Effector memory CD8-positive, alpha-beta T cell (primary cell): ENCODE results near the gene MYO7B.

Experiments
- ATAC-seq: fragments of 150-1000 bp; cut with Tn5 transposase; replicated peaks from 2 replicates; pipeline ENCODE4 v1.10.0; 2021; ENCODE audit warnings: mild to moderate bottlenecking, moderate library complexity
- DNase-seq, 3 experiments: peaks; one replicate each; pipeline ENCODE4 v3.0.0; 2021
- H3K27ac Mint-ChIP-seq, 2 donors: one replicate each; pipeline ENCODE4 v1.8.0; 2022; ENCODE audit warnings: mild to moderate bottlenecking in 2 of 2, mixed read lengths in 2 of 2, moderate library complexity in 2 of 2
- H3K27me3 Mint-ChIP-seq, 2 donors: one replicate each; pipeline ENCODE4 v1.8.0; 2022; ENCODE audit warnings: mixed read lengths in 2 of 2
- H3K36me3 Mint-ChIP-seq: one replicate; pipeline ENCODE4 v1.8.0; 2022; ENCODE audit warnings: mild to moderate bottlenecking, moderate library complexity, mixed read lengths; ENCODE audit not compliant: insufficient read depth
- H3K4me1 Mint-ChIP-seq, 2 donors: one replicate each; pipeline ENCODE4 v1.8.0; 2022; ENCODE audit warnings: low read depth in 2 of 2, mixed read lengths in 2 of 2
- H3K4me3 Mint-ChIP-seq, 2 donors: one replicate each; pipeline ENCODE4 v1.8.0; 2022; ENCODE audit warnings: mild to moderate bottlenecking in 2 of 2, mixed read lengths in 2 of 2, moderate library complexity in 2 of 2
- H3K9me3 Mint-ChIP-seq, 2 donors: one replicate each; pipeline ENCODE4 v1.8.0; 2022; ENCODE audit warnings: mixed read lengths in 2 of 2

MYO7B gene

GRCh38 chr2:127639111-127639474 lies 103.6 kb downstream of the MYO7B start:
- Mint-ChIP-seq H3K36me3 (no peaks in the 10 kb centered on the region), H3K9me3 (no peaks in the 10 kb centered on the region), H3K27ac (no peak overlapping the region), H3K27me3 (no peaks in the 10 kb centered on the region), H3K4me1 (peaks cover 2 to 4% of the 10 kb centered on the region in 2 donors), H3K4me3 (no peak overlapping the region)
- ATAC-seq (no peak), DNase-seq (no peak)

DNA sequence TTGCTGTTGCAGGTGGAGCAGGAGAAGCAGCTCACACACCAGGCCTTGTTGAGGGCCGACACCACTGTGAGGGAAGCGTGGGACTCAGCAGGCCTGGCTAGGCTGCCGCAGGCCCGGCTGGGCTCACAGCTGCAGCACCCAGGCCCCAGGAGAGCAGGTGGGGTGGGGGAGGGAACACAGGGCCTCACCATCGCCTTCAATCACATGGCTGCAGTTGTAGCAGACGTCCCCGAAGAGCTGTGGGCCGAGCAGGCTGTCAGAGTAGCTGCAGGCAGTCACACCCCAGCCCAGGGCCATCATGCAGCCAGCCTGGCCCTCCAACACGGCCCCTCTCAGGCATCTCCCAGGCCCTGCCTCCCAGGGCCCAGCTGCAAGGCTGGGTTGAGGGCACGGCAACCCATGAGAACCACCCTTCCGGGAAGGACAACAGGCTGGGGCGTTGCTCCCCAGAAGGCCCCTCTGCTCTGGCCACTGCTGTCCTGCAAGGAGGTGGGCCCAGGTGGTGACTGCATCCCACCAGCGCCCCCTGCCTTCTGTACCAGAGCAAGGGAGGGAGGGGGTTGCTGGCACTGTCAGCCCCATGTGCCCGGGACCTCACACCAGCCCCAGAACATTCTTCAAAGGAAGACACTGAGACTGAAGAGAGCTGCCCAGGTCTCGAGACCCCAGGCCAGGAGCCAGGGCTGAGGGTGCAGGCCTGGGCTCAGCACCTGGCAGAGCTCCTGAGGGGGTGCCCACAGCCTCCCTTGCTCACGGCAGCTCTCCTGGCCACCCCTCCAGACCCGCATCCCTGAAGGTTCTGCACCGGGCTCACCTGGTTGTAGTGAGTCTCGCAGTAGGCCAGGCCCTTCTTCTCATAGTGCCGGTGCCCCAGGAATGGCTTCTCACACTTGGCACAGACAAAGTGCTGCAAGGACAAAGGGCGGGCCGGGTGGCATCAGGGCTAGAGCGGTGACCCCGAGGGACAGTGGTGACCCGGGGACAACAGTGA lies 104.9 kb downstream of the MYO7B start:
- peak; percentile 22 for ATAC-seq
- Mint-ChIP-seq H3K9me3 (no peaks in the 10 kb centered on the region), H3K27ac (peak overlapping the region in 1 of 2 donors; percentile 44), H3K4me3 (peak overlapping the region in 1 of 2 donors; percentile 17), H3K36me3 (no peaks in the 10 kb centered on the region), H3K4me1 (peaks cover 2 to 4% of the 10 kb centered on the region in 2 donors), H3K27me3 (no peaks in the 10 kb centered on the region)
- DNase-seq, result no peak

DNA sequence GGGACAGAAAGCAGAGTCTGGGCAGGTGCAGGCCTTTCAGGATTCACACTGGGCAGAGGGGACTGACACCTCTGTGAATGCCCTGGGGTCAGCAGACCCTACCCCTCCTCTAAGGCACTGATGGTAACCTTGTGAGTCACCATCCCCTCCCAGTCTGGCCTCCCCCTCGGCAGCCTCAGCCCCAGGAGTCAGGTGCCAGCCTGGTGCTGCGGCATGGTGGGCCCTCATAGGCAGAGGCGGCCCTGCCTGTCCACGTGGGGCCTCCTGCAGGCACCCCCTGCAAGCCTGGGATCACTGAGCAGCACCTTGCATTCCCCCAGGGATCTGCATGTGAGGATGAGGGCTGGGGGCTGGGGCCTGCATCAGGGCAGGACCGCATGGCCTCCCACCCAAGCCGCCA lies 105.7 kb downstream of the MYO7B start:
- Mint-ChIP-seq H3K27ac (no peak overlapping the region), H3K4me3 (no peak overlapping the region), H3K36me3 (no peaks in the 10 kb centered on the region), H3K4me1 (peaks cover 2 to 4% of the 10 kb centered on the region in 2 donors), H3K9me3 (no peaks in the 10 kb centered on the region), H3K27me3 (no peaks in the 10 kb centered on the region)
- ATAC-seq (no peak), DNase-seq (no peak)

DNA sequence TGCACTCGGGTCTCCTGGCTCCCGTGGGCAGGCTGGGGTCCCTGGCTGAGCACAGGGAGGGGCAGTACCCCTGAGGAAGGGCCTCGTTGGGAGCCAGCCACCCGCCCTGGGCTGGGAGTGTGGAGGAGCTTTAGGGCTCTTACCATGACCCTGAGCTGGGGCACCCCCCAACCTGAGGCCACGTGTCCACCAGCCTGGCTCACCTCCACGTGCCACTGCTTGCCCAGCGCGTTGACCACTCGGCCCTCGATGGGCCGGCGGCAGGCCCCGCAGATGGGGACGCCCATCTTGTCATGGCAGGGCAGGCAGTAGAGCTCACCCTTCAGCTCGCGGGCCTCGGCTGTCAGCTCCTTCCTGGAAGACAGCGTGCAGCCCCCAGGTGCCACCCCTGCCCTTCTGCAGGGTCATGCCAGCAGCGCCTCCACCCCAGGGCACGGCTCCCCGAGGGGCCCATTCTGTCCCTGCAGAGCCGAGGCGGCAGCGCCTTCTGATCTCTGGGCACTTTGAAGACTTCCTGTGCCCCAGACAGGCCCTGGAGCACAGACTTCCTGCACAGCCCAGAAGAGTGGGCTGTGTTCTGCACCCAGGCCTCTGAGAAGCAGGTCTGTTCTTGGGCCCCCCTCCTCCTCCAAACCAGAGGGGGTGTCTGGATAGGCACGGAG lies 106.5 kb downstream of the MYO7B start:
- H3K36me3 Mint-ChIP-seq, result no peaks in the 10 kb centered on the region
- H3K4me1 Mint-ChIP-seq, result peaks cover 4% of the 10 kb centered on the region in 2 donors
- peak overlapping the region in 1 of 2 donors; percentile 35 for H3K27ac Mint-ChIP-seq
- H3K9me3 Mint-ChIP-seq, result no peaks in the 10 kb centered on the region
- H3K27me3 Mint-ChIP-seq, result no peaks in the 10 kb centered on the region
- DNase-seq (peak in 1 of 3 experiments; percentile 12), ATAC-seq (peak; percentile 75)
- H3K4me3 Mint-ChIP-seq, result peak overlapping the region in 1 of 2 donors; percentile 13

- Mint-ChIP-seq H3K27ac (peak overlapping the region in 1 of 2 donors; percentile 35), H3K36me3 (no peaks in the 10 kb centered on the region), H3K27me3 (no peaks in the 10 kb centered on the region), H3K4me1 (peaks cover 2% of the 10 kb centered on the region in 2 donors), H3K4me3 (peak overlapping the region in 1 of 2 donors; percentile 13), H3K9me3 (no peaks in the 10 kb centered on the region)
- ATAC-seq (no peak), DNase-seq (no peak)
These were observed 107.4 kb downstream of the MYO7B start for GRCh38 chr2:127642706-127643438.

DNA sequence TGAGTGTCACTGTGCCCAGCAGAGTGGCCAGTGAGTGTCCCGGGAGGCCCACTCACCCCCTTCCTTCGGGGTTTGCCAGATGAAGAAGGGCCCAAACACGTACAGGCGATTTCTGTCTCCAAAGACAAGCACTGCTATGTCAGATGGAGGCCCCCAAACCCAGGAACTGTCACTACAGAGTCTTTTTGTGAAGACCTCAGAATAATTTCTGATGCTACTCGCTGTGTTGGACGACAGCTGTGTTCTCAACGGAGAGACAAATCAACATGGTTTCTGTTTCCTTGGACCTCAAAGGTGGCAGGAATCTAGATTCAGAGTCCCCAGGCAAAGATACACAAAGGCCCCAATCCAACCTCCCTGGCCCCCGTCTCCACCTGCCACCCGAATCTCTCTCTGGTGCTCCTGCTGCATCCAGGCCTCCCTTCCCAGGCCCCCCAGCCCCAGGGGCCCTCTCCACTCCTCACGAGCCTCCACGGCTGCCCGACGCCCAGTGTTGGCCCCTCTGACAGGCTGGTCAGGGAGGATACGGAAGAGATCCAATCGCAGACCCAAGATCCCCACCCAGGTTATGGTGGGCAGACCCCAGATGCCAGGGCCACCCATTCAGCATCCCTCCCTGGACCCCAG lies 108.1 kb downstream of the MYO7B start:
- H3K9me3 Mint-ChIP-seq, result no peaks in the 10 kb centered on the region
- peaks cover under 1 to 2% of the 10 kb centered on the region in 2 donors for H3K4me1 Mint-ChIP-seq
- ATAC-seq, result no peak
- H3K4me3 Mint-ChIP-seq, result no peak overlapping the region
- no peak for DNase-seq
- H3K27me3 Mint-ChIP-seq, result no peaks in the 10 kb centered on the region
- no peaks in the 10 kb centered on the region for H3K36me3 Mint-ChIP-seq
- H3K27ac Mint-ChIP-seq, result peak overlapping the region in 1 of 2 donors; percentile 65

DNA sequence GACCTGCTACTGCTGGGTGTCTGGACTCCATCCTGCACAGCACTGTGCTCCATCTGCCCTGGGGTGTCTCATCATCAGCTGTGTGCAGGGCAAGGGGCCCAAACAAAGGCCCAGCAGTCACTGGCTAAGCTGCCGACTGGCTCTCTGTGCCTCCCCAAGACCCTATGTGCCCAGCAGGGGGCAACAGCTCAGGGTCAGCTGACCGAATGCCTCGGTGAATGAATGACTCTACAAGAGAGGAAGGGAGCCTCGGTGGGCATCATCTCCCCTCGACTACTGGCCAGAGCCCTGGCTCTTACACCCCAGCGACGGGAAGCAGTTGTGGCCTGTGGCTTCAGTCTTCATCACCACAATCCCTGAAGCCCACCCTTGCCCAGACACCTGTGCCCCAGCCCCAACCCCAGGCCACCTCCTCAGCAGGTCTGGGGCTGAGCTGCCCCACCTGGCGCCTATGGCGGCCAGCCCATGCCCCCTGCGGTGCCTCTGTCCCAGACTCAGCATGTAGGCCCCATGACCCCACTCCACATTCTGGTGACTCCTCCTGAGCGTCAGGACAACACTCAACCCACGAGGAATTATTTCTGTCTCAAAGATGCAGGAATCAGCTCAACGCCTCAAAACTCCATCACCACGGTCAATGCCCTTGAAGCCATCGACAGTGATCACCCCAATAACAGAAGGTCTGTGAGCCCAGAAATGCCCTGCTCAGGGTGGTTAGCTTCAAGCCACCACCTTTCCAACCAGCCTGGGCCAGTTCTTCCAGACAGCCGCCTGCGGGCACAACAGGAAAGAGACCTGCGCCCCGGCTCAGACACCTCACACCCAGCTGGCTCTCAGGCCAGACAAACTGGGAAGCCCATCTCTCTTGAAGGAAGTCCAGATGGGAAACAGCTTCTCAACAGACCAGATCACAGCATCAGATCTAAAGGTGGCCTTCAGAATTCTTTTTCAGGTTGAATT lies 108.9 kb downstream of the MYO7B start:
- Mint-ChIP-seq H3K27me3 (no peaks in the 10 kb centered on the region), H3K4me1 (peaks cover 3 to 5% of the 10 kb centered on the region in 2 donors)
- ATAC-seq, result no peak

DNA sequence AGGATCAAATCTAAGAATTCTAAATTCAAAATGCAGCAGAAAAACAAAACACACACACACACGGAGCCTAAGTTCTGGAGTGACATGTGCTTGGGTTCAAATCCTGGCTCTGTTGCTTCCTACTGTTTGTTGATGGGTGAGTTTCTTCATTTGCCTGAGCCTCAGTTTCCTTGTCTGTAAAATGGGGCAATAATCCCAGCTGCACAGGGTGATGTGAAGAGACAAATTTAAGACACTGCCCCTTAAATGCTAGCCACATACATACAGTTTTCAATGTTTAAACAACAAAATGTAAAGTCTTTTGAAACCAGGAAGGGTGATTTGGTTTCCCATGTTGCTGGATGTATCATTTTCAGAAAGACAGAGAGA lies 109.5 kb downstream of the MYO7B start:
- no peaks in the 10 kb centered on the region for H3K9me3 Mint-ChIP-seq
- H3K27me3 Mint-ChIP-seq, result no peaks in the 10 kb centered on the region
- no peak for DNase-seq
- no peak for ATAC-seq
- no peak overlapping the region for H3K4me3 Mint-ChIP-seq
- peaks cover 7 to 8% of the 10 kb centered on the region in 2 donors for H3K4me1 Mint-ChIP-seq
- H3K27ac Mint-ChIP-seq, result no peak overlapping the region
- H3K36me3 Mint-ChIP-seq, result no peaks in the 10 kb centered on the region

More for the DNA sequence above, 108.9 kb downstream of the MYO7B start:
- DNase-seq, result no peak
- Mint-ChIP-seq H3K4me3 (no peak overlapping the region), H3K27ac (peak overlapping the region in 1 of 2 donors; percentile 65), H3K36me3 (no peaks in the 10 kb centered on the region), H3K9me3 (no peaks in the 10 kb centered on the region)

GRCh38 chr2:127645395-127646291 lies 110.2 kb downstream of the MYO7B start, which contains the start of gene GPR17:
TSS of gene GPR17 (plus strand) at chr2:127646153. CDS start at chr2:127650736, 4,583 bp downstream.
- peaks cover 7 to 8% of the 10 kb centered on the region in 2 donors for H3K4me1 Mint-ChIP-seq
- no peaks in the 10 kb centered on the region for H3K27me3 Mint-ChIP-seq
- no peak within 1 kb of the TSS for H3K4me3 Mint-ChIP-seq
- H3K27ac Mint-ChIP-seq, result no peak within 1 kb of the TSS
- no peaks in the 10 kb centered on the region for H3K36me3 Mint-ChIP-seq
- DNase-seq (no peak), ATAC-seq (no peak)
- H3K9me3 Mint-ChIP-seq, result no peaks in the 10 kb centered on the region

DNA sequence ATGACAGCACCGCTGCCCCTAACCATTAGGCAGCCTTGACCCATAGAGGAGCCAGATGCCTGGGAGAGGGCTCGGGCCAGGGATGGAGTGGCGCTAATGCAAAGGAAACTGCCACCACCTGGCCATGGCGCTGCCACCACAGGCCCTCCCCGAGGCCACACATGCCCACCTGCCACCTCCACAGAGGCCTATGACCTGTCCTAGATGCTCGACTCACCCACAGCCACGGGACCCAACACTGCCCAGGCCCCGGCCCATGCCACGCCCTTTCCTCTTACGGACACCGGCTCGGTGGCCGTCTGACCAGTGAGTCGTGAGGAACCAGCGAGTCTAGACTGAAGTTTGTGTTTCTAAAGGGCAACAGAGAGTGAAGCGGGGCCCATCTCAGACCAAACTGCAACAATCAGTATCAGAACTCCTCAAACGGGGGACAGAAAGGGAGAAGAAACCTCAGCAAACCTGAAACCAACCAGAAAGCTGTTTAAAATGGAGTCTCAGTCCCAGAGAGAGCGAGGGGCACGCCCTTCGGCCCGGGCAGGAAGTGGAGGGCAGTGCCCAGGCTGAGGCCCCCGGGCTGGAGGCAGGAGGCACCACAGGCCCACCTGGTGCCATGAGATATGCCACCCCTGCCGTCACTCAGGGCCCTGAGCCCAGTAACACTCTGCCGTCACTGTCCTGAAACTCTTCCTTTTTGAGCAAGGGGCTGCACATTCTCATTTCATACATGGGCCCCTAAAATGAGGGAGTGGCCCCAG lies 111.2 kb downstream of the MYO7B start:
- Mint-ChIP-seq H3K4me1 (peaks cover 7 to 8% of the 10 kb centered on the region in 2 donors), H3K27me3 (peaks cover 0 to 9% of the 10 kb centered on the region in 2 donors), H3K27ac (no peak overlapping the region)

More for the DNA sequence above, 111.2 kb downstream of the MYO7B start:
- H3K36me3 Mint-ChIP-seq, result no peaks in the 10 kb centered on the region
- no peak for DNase-seq
- no peak overlapping the region for H3K4me3 Mint-ChIP-seq
- no peaks in the 10 kb centered on the region for H3K9me3 Mint-ChIP-seq
- no peak for ATAC-seq
